Endothelial cell of umbilical vein (primary cell): ENCODE results near the gene PPFIA2. TPM values are rescaled to one million over a fixed set of nuclear protein-coding genes. Genes with fewer than 3 reads are reported as not detected.

Source experiments
- BruUV-seq: library from RNA; stranded (reverse); fragments of 400-500 nt; replicated peaks from 2 replicates; lab custom pipeline; 2021; lab: Mats Ljungman, UMichigan
- CTCF ChIA-PET: fragments of 300-600, 350-600 bp; sonication (Branson Sonifier 250); formaldehyde crosslinking; loops from one replicate; lab custom pipeline; 2021; ENCODE audit warnings: antibody characterized with exemption, inconsistent platforms; lab: Charles Lee
- POLR2A ChIA-PET: fragments of 300-600, 350-600 bp; sonication (Branson Sonifier 250); formaldehyde crosslinking; loops from one replicate; lab custom pipeline; 2021; ENCODE audit warnings: antibody characterized with exemption, inconsistent platforms; lab: Charles Lee
- DNase-seq: peaks from one replicate; pipeline ENCODE4 v3.0.0-alpha.2; 2011; ENCODE audit warnings: low read depth, low spot score
- FAIRE-seq: peaks from 2 replicates; lab custom pipeline; 2011; peaks lifted over from hg19 to GRCh38; lab: Jason Lieb, UNC
- H2AFZ ChIP-seq: 2 replicates; pipeline ENCODE4 v1.6.0; 2012; ENCODE audit warnings: low read depth, low read length, control low read depth, inconsistent platforms
- H3K27ac ChIP-seq: 2 replicates; pipeline ENCODE4 v1.5.1; 2011; ENCODE audit warnings: low read depth, mild to moderate bottlenecking, control low read depth, low read length, moderate library complexity; ENCODE audit not compliant: insufficient read depth
- H3K27me3 ChIP-seq, 2 experiments: 2 replicates each; pipeline versions ENCODE4 v1.6.0 to v1.6.1; 2011; ENCODE audit warnings: low read length in 2 of 2, mixed read lengths in 1 of 2; ENCODE audit not compliant: control insufficient read depth in 2 of 2, insufficient read depth in 2 of 2
- H3K36me3 ChIP-seq, 2 experiments: 2 replicates in 1 of 2; 3 replicates in 1 of 2; pipeline ENCODE4 v1.5.1; 2011; ENCODE audit warnings: low read length in 2 of 2, mild to moderate bottlenecking in 1 of 2, moderate library complexity in 1 of 2; ENCODE audit not compliant: control insufficient read depth in 2 of 2, insufficient read depth in 2 of 2; ENCODE audit errors: extremely low read depth in 1 of 2
- H3K4me1 ChIP-seq: 3 replicates; pipeline ENCODE4 v1.5.1; 2011; ENCODE audit warnings: mild to moderate bottlenecking, low read length; ENCODE audit not compliant: control insufficient read depth, insufficient read depth; ENCODE audit errors: extremely low read depth
- H3K4me2 ChIP-seq: 2 replicates; pipeline ENCODE4 v1.6.1; 2011; ENCODE audit warnings: low read length, control low read depth, mixed read lengths; ENCODE audit not compliant: insufficient read depth
- H3K4me3 ChIP-seq, 3 experiments: fragments of 200-600 bp in 1 of 3; sonication (generic), shearing (Covaris generic) in 1 of 3; replicated peaks in 1 of 3; 2 replicates each; pipeline ENCODE4 v1.5.1; 2011 to 2016; ENCODE audit warnings: control low read depth in 3 of 3, low read length in 3 of 3, mild to moderate bottlenecking in 2 of 3, inconsistent platforms in 1 of 3, low read depth in 1 of 3, moderate library complexity in 1 of 3; ENCODE audit not compliant: insufficient read depth in 1 of 3
- H3K79me2 ChIP-seq: 2 replicates; pipeline ENCODE4 v1.6.0; 2012; ENCODE audit warnings: low read length, inconsistent platforms; ENCODE audit not compliant: control insufficient read depth, insufficient read depth
- H3K9ac ChIP-seq: replicated peaks from 2 replicates; pipeline ENCODE3; 2011; ENCODE audit warnings: low read length, control low read depth; ENCODE audit not compliant: insufficient read depth; ENCODE audit errors: extremely low read depth
- H3K9me1 ChIP-seq: replicated peaks from 3 replicates; pipeline ENCODE4 v1.6.0; 2011; ENCODE audit warnings: mild to moderate bottlenecking, low read length; ENCODE audit not compliant: control insufficient read depth, insufficient read depth; ENCODE audit errors: extremely low read depth
- H3K9me3 ChIP-seq: replicated peaks from 2 replicates; pipeline ENCODE4 v1.5.1; 2012; ENCODE audit warnings: low read length, inconsistent platforms; ENCODE audit not compliant: control insufficient read depth, insufficient read depth
- H4K20me1 ChIP-seq: replicated peaks from 2 replicates; pipeline ENCODE3; 2011; ENCODE audit warnings: mild to moderate bottlenecking, low read length; ENCODE audit not compliant: control insufficient read depth, insufficient read depth; ENCODE audit errors: extremely low read depth
- EZH2 ChIP-seq: IDR thresholded peaks from 2 replicates; pipeline ENCODE4 v1.6.1; 2012; ENCODE audit warnings: borderline replicate concordance, low read depth, mild to moderate bottlenecking, moderate library complexity, low read length, inconsistent platforms; ENCODE audit not compliant: severe bottlenecking
- FOS ChIP-seq: IDR thresholded peaks from 2 replicates; pipeline ENCODE4 v1.6.1; 2011; ENCODE audit warnings: mild to moderate bottlenecking, low read length, moderate library complexity, borderline replicate concordance; ENCODE audit not compliant: insufficient read depth
- GATA2 ChIP-seq: IDR thresholded peaks from 2 replicates; pipeline ENCODE4 v1.7.0; 2011; ENCODE audit warnings: low read depth, mild to moderate bottlenecking, moderate library complexity, mixed read lengths, low read length; ENCODE audit not compliant: insufficient read length, insufficient read depth
- JUN ChIP-seq: IDR thresholded peaks from 2 replicates; pipeline ENCODE4 v1.6.1; 2011; ENCODE audit warnings: borderline replicate concordance, low read depth; ENCODE audit not compliant: insufficient read length, insufficient read depth
- MYC ChIP-seq: IDR thresholded peaks from one replicate; pipeline ENCODE4 v1.6.1; 2011; ENCODE audit warnings: mild to moderate bottlenecking, low read depth, low read length
- POLR2A ChIP-seq: IDR thresholded peaks from 2 replicates; pipeline ENCODE4 v1.6.1; 2012; ENCODE audit warnings: low read depth, mild to moderate bottlenecking, control low read depth, low read length
- POLR2AphosphoS5 ChIP-seq: IDR thresholded peaks from 2 replicates; pipeline ENCODE4 v1.6.1; 2012; ENCODE audit warnings: low read depth, mild to moderate bottlenecking, control low read depth, low read length, moderate library complexity; ENCODE audit not compliant: insufficient read depth
- dilution Hi-C: fragments of 300-500 bp; cut with MboI; formaldehyde crosslinking; loops from one replicate; pipeline ENCODE4 v1.15.0; 2019; ENCODE audit warnings: low sequenced_read_pairs; ENCODE audit not compliant: extremely low pct_ligation_motif_present
- intact Hi-C: fragments of 100-400 bp; cut with micrococcal nuclease; formaldehyde crosslinking; loops from one replicate; pipeline ENCODE4 v1.10.0; 2022
- polyA plus RNA-seq, 4 experiments: library from polyadenylated mRNA; depleted of rRNA in 3 of 4; stranded (reverse) in 3 of 4; unstranded in 1 of 4; fragments of >200 nt; gene quantifications; 2 replicates each; pipeline versions ENCODE4 v1.2.1 to v1.2.3, GENCODE V29; 2011 to 2012; ENCODE audit warnings: missing spikeins in 1 of 4
- total RNA-seq: library from RNA; stranded (reverse); gene quantifications from 2 replicates; pipeline ENCODE4 v1.2.3, GENCODE V29; 2021

The PPFIA2 gene
- total and polyA plus RNA-seq, 2 donors (not counting 3 experiments of a cell fraction or from before 2014, with no cell fraction given), result not detected

- no peak overlapping the region for H3K4me3 ChIP-seq
- POLR2A ChIA-PET, result no interaction called here
- H3K9me3 ChIP-seq, result no peaks in the 10 kb centered on the region
- H3K4me1 ChIP-seq, result no peaks in the 10 kb centered on the region
- no peaks in the 10 kb centered on the region for H3K9me1 ChIP-seq
- no peak for TF ChIP-seq POLR2A
- TF ChIP-seq JUN, result no peak
- TF ChIP-seq POLR2AphosphoS5, result no peak
- TF ChIP-seq EZH2, result no peak
- intact Hi-C loops, result no loop called here
- no TSS peak for BruUV-seq
- no peaks in the 10 kb centered on the region for H3K79me2 ChIP-seq
- H4K20me1 ChIP-seq, result no peaks in the 10 kb centered on the region
- dilution Hi-C loops, result no loop called here
- no peak overlapping the region for H2AFZ ChIP-seq
- H3K27me3 ChIP-seq, result no peaks in the 10 kb centered on the region
- H3K9ac ChIP-seq, result no peak overlapping the region
- FAIRE-seq (no peak), DNase-seq (no peak)
- no peak overlapping the region for H3K27ac ChIP-seq
- no peaks in the 10 kb centered on the region for H3K36me3 ChIP-seq
- H3K4me2 ChIP-seq, result no peak overlapping the region
- CTCF ChIA-PET, result no interaction called here
These were observed 219.9 kb downstream of the PPFIA2 start for GRCh38 chr12:81539279-81539678.

DNA sequence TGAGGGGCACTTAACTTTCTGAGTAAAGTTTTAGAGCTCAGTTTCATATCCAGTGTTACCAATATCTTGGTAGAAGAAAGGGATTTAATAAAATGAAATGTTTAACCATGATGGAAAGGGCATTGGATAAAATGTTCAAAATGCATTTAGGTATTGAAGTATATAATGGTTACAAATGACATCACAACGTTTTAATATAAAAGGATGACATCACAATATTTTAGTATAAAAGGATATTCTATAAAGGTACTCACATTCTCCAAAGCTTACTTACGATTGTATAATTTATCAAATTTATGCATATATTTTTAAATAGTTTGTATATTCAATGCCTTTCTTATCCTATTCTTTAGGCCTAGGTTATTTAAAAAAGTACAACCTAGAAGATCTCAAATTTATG is 226.1 kb downstream of the PPFIA2 start:
- intact Hi-C loops (no loop called here), dilution Hi-C loops (no loop called here)
- POLR2A ChIA-PET, result no interaction called here
- Histone ChIP-seq H3K79me2 (no peaks in the 10 kb centered on the region), H2AFZ (no peak overlapping the region), H4K20me1 (no peaks in the 10 kb centered on the region), H3K9me1 (no peaks in the 10 kb centered on the region), H3K4me3 (no peak overlapping the region), H3K9me3 (no peaks in the 10 kb centered on the region), H3K4me2 (no peak overlapping the region), H3K27ac (no peak overlapping the region), H3K27me3 (no peaks in the 10 kb centered on the region), H3K9ac (no peak overlapping the region), H3K4me1 (no peaks in the 10 kb centered on the region), H3K36me3 (no peaks in the 10 kb centered on the region)
- BruUV-seq, result no TSS peak
- TF ChIP-seq FOS (no peak), EZH2 (no peak), POLR2AphosphoS5 (no peak), MYC (no peak), GATA2 (no peak)
- DNase-seq, result no peak
- FAIRE-seq, result no peak
- CTCF ChIA-PET, result interaction anchor here (1.2 kb wide), 1 partner anchor 11 kb away, joined by 3 read pairs; no protein-coding TSS in a partner anchor
